Thymus (tissue), 11 donors: Measurements from ENCODE around the gene ACAP3. TPM values are rescaled to one million over a fixed set of nuclear protein-coding genes. Genes with fewer than 3 reads are reported as not detected.
"Not testable (repeated sequence)": the region's sequence is repeated elsewhere in the genome, so short reads cannot be mapped to it uniquely, and the experiment has no call there.

Experiments used
- DNase-seq, 9 donors: peaks; one replicate each; pipeline ENCODE4 v3.0.0-alpha.2; 2013; ENCODE audit warnings: low spot score in 9 of 9, low read depth in 6 of 9, missing footprints in 1 of 9
- H3K27ac ChIP-seq, 2 donors: one replicate each; pipeline ENCODE4 v1.5.1; 2013; ENCODE audit warnings: control low read depth in 1 of 2, low read depth in 1 of 2, low read length in 1 of 2, mild to moderate bottlenecking in 1 of 2, moderate library complexity in 1 of 2
- H3K27me3 ChIP-seq, 2 donors: one replicate each; pipeline ENCODE4 v1.5.1; 2013; ENCODE audit warnings: low read length in 1 of 2; ENCODE audit not compliant: control insufficient read depth in 2 of 2, insufficient read depth in 1 of 2
- H3K36me3 ChIP-seq, 2 donors: one replicate each; pipeline ENCODE4 v1.5.1; 2013; ENCODE audit warnings: low read length in 1 of 2, mild to moderate bottlenecking in 1 of 2, moderate library complexity in 1 of 2; ENCODE audit not compliant: control insufficient read depth in 2 of 2, insufficient read depth in 2 of 2
- H3K4me1 ChIP-seq, 2 donors: one replicate each; pipeline ENCODE4 v1.5.1; 2013; ENCODE audit warnings: low read length in 2 of 2; ENCODE audit not compliant: control insufficient read depth in 2 of 2, insufficient read depth in 2 of 2
- H3K4me3 ChIP-seq, 2 donors: one replicate each; pipeline ENCODE4 v1.5.1; 2013; ENCODE audit warnings: low read length in 2 of 2, control low read depth in 1 of 2, mild to moderate bottlenecking in 1 of 2
- H3K9me3 ChIP-seq, 2 donors: one replicate each; pipeline ENCODE4 v1.5.1; 2013; ENCODE audit warnings: low read length in 1 of 2, mild to moderate bottlenecking in 1 of 2; ENCODE audit not compliant: control insufficient read depth in 2 of 2, insufficient read depth in 1 of 2
- WGBS: extraction: QIAGEN DNeasy Blood & Tissue Kit; methylation state at CpG from one replicate; pipeline ENCODE4 v1.1.7; 2013; 5-methylcytosine and 5-hydroxymethylcytosine counted together
- polyA plus RNA-seq: library from polyadenylated mRNA; stranded (reverse); fragments of 200-250 nt; gene quantifications from one replicate; pipeline ENCODE4 v1.2.3, GENCODE V29; 2013
- total RNA-seq: library from RNA; stranded (reverse); fragments of 120-200 nt; gene quantifications from one replicate; pipeline ENCODE4 v1.2.4, GENCODE V29; 2013
- donor health status: healthy.

Gene ACAP3
- total and polyA plus RNA-seq, 2 donors = 15.5 to 58.8 TPM

- Histone ChIP-seq H3K9me3 (no peaks in the 10 kb centered on the region), H3K27ac (no peak overlapping the region), H3K4me1 (peaks cover 9 to 10% of the 10 kb centered on the region in 2 donors), H3K4me3 (no peak overlapping the region), H3K27me3 (no peaks in the 10 kb centered on the region), H3K36me3 (peaks cover 42% of the 10 kb centered on the region in 2 donors)
- WGBS = 91% methylated on average over 13 of the region's 13 CpGs
- DNase-seq = no peak
Observed at GRCh38 chr1:1319646-1319941, 11.9 kb upstream of the ACAP3 start.

- H3K27ac ChIP-seq = no peak overlapping the region
- no peak for DNase-seq
- peaks cover 9 to 10% of the 10 kb centered on the region in 2 donors for H3K4me1 ChIP-seq
- H3K9me3 ChIP-seq = no peaks in the 10 kb centered on the region
- no peak overlapping the region for H3K4me3 ChIP-seq
- H3K27me3 ChIP-seq = no peaks in the 10 kb centered on the region
- peaks cover 47% of the 10 kb centered on the region in 2 donors for H3K36me3 ChIP-seq
- WGBS = 96% methylated on average over 36 of the region's 36 CpGs
Observed at GRCh38 chr1:1318777-1319645, 11.3 kb upstream of the ACAP3 start.

- Histone ChIP-seq H3K27me3 (no peaks in the 10 kb centered on the region), H3K27ac (no peak overlapping the region), H3K4me1 (peaks cover 4 to 5% of the 10 kb centered on the region in 2 donors), H3K36me3 (peaks cover 55 to 56% of the 10 kb centered on the region in 2 donors), H3K4me3 (no peak overlapping the region), H3K9me3 (no peaks in the 10 kb centered on the region)
- WGBS = 96% methylated on average over 9 of the region's 9 CpGs
- no peak for DNase-seq
Observed at GRCh38 chr1:1318131-1318652, 10.5 kb upstream of the ACAP3 start.

- Histone ChIP-seq H3K4me1 (no peaks in the 10 kb centered on the region), H3K36me3 (peaks cover 59 to 63% of the 10 kb centered on the region in 2 donors), H3K4me3 (no peak overlapping the region), H3K9me3 (no peaks in the 10 kb centered on the region), H3K27ac (no peak overlapping the region), H3K27me3 (no peaks in the 10 kb centered on the region)
- DNase-seq = no peak
- 97% methylated on average over 6 of the region's 6 CpGs for WGBS
Observed at GRCh38 chr1:1317420-1317819, 9.7 kb upstream of the ACAP3 start.

GRCh38 chr1:1316199-1316598 lies 8.5 kb upstream of the ACAP3 start:
- H3K27me3 ChIP-seq, H3K27ac ChIP-seq: not testable (repeated sequence)
- WGBS = 97% methylated on average over 8 of the region's 8 CpGs

GRCh38 chr1:1315435-1315954 lies 7.8 kb upstream of the ACAP3 start:
- peaks cover 75 to 76% of the 10 kb centered on the region in 2 donors for H3K36me3 ChIP-seq
- H3K9me3 ChIP-seq = no peaks in the 10 kb centered on the region
- 98% methylated on average over 26 of the region's 26 CpGs for WGBS
- no peak overlapping the region for H3K4me3 ChIP-seq
- no peak overlapping the region for H3K27ac ChIP-seq
- DNase-seq = no peak
- H3K4me1 ChIP-seq = no peaks in the 10 kb centered on the region
- no peaks in the 10 kb centered on the region for H3K27me3 ChIP-seq

More at GRCh38 chr1:1316199-1316598, 8.5 kb upstream of the ACAP3 start:
- not testable (repeated sequence) for DNase-seq, H3K9me3 ChIP-seq, H3K4me1 ChIP-seq, H3K4me3 ChIP-seq
- H3K36me3 ChIP-seq = peaks cover 71% of the 10 kb centered on the region in 2 donors

- no peaks in the 10 kb centered on the region for H3K4me1 ChIP-seq
- DNase-seq = no peak
- no peak overlapping the region for H3K27ac ChIP-seq
- H3K36me3 ChIP-seq = peaks cover 73% of the 10 kb centered on the region in 2 donors
- no peaks in the 10 kb centered on the region for H3K9me3 ChIP-seq
- H3K4me3 ChIP-seq = no peak overlapping the region
- H3K27me3 ChIP-seq = no peaks in the 10 kb centered on the region
- 97% methylated on average over 23 of the region's 23 CpGs for whole genome bisulfite sequencing
Observed at GRCh38 chr1:1314678-1315335, 7.1 kb upstream of the ACAP3 start.

- peaks cover 67% of the 10 kb centered on the region in 2 donors for H3K36me3 ChIP-seq
- no peak overlapping the region for H3K4me3 ChIP-seq
- 99% methylated on average over 15 of the region's 15 CpGs for WGBS
- H3K9me3 ChIP-seq = no peaks in the 10 kb centered on the region
- peaks cover 0 to 2% of the 10 kb centered on the region in 2 donors for H3K27me3 ChIP-seq
- DNase-seq = no peak
- H3K27ac ChIP-seq = no peak overlapping the region
- H3K4me1 ChIP-seq = peaks cover 4% of the 10 kb centered on the region in 2 donors
Observed at GRCh38 chr1:1314237-1314586, 6.5 kb upstream of the ACAP3 start.
